GM23338 (cell line): ENCODE results near the gene TNS4. TPM values are rescaled to one million over a fixed set of nuclear protein-coding genes. Genes with fewer than 3 reads are reported as not detected.

Experiments
- ATAC-seq: fragments of 200-7000 bp; cut with Tn5 transposase; 3 replicates; pipeline ENCODE4 v1.9.1; 2020
- DNase-seq: peaks from one replicate; pipeline ENCODE4 v3.0.0-alpha.2; 2015; ENCODE audit warnings: low spot score
- H2AFZ ChIP-seq: fragments of 200-600 bp; sonication (generic); 2 replicates; pipeline ENCODE4 v1.8.0; 2016; ENCODE audit warnings: antibody characterized with exemption, mild to moderate bottlenecking, moderate library complexity
- H3F3A ChIP-seq: fragments of 200-600 bp; sonication (generic); replicated peaks from 2 replicates; pipeline ENCODE4 v1.8.0; 2017; ENCODE audit warnings: antibody characterized with exemption, mixed run types, low read depth
- H3K27ac ChIP-seq: fragments of 200-600 bp; sonication (generic); 2 replicates; pipeline ENCODE4 v1.6.1; 2016; ENCODE audit warnings: low read depth
- H3K27me3 ChIP-seq: fragments of 200-600 bp; sonication (generic); 2 replicates; pipeline ENCODE4 v1.8.0; 2016; ENCODE audit warnings: mild to moderate bottlenecking, mixed run types, moderate library complexity; ENCODE audit not compliant: insufficient read depth
- H3K36me3 ChIP-seq: fragments of 200-600 bp; sonication (generic); 2 replicates; pipeline ENCODE4 v1.8.0; 2016; ENCODE audit warnings: mild to moderate bottlenecking; ENCODE audit not compliant: insufficient read depth
- H3K4me1 ChIP-seq: fragments of 200-600 bp; sonication (generic); 2 replicates; pipeline ENCODE4 v1.8.0; 2016; ENCODE audit warnings: mild to moderate bottlenecking, moderate library complexity; ENCODE audit not compliant: insufficient read depth
- H3K4me2 ChIP-seq: fragments of 200-600 bp; sonication (generic); 2 replicates; pipeline ENCODE4 v1.7.1; 2017; ENCODE audit warnings: mixed run types
- H3K4me3 ChIP-seq: fragments of 200-600 bp; sonication (generic); 2 replicates; pipeline ENCODE4 v1.6.1; 2016; ENCODE audit warnings: mixed run types
- H3K79me2 ChIP-seq: fragments of 200-600 bp; sonication (generic); replicated peaks from 2 replicates; pipeline ENCODE4 v1.8.0; 2017; ENCODE audit warnings: mild to moderate bottlenecking; ENCODE audit not compliant: insufficient read depth
- H3K9me2 ChIP-seq: fragments of 200-600 bp; sonication (generic); 2 replicates; pipeline ENCODE4 v1.8.0; 2017; ENCODE audit not compliant: insufficient read depth
- H4K20me1 ChIP-seq: fragments of 200-600 bp; sonication (generic); replicated peaks from 2 replicates; pipeline ENCODE4 v1.8.0; 2017; ENCODE audit warnings: mild to moderate bottlenecking; ENCODE audit not compliant: insufficient read depth
- H3K27ac Mint-ChIP-seq: 2 replicates; pipeline ENCODE4 v1.8.0; 2020; ENCODE audit warnings: inconsistent platforms, mild to moderate bottlenecking, moderate library complexity, mixed read lengths
- H3K27me3 Mint-ChIP-seq: 3 replicates; pipeline ENCODE4 v1.8.0; 2022; ENCODE audit warnings: low read depth, mild to moderate bottlenecking, moderate library complexity, mixed read lengths, inconsistent platforms; ENCODE audit not compliant: insufficient read depth, poor library complexity
- H3K36me3 Mint-ChIP-seq: 3 replicates; pipeline ENCODE4 v1.8.0; 2021; ENCODE audit warnings: low read depth, mild to moderate bottlenecking, inconsistent platforms, moderate library complexity, mixed read lengths
- H3K4me1 Mint-ChIP-seq: 3 replicates; pipeline ENCODE4 v1.8.0; 2020; ENCODE audit warnings: mild to moderate bottlenecking, inconsistent platforms, mixed read lengths
- H3K4me3 Mint-ChIP-seq: 3 replicates; pipeline ENCODE4 v1.8.0; 2021; ENCODE audit warnings: moderate library complexity, mild to moderate bottlenecking, inconsistent platforms, mixed read lengths
- H3K9me3 Mint-ChIP-seq: 3 replicates; pipeline ENCODE4 v1.8.0; 2020; ENCODE audit warnings: moderate library complexity, mild to moderate bottlenecking, inconsistent platforms, mixed read lengths
- CREB1 ChIP-seq: fragments of 250-450 bp; sonication (Bioruptor Pico); IDR thresholded peaks from 2 replicates; pipeline ENCODE4 v1.5.0; 2020; ENCODE audit warnings: low read depth, mild to moderate bottlenecking, moderate library complexity
- CTCF ChIP-seq, 2 experiments: fragments of 200-600 bp in 1 of 2; sonication (generic) in 1 of 2; conservative IDR thresholded peaks; 2 replicates each; pipeline versions ENCODE4 v1.5.1 to v1.6.1; 2016 to 2017; ENCODE audit warnings: antibody characterized with exemption in 2 of 2, low read depth in 2 of 2, mild to moderate bottlenecking in 2 of 2, moderate library complexity in 1 of 2
- EZH2 ChIP-seq: fragments of 200-600 bp; sonication (generic); IDR thresholded peaks from one replicate; pipeline ENCODE4 v1.8.0; 2017; ENCODE audit warnings: antibody characterized with exemption, mild to moderate bottlenecking, low read depth; ENCODE audit not compliant: unreplicated experiment
- EZH2phosphoT487 ChIP-seq: fragments of 200-600 bp; sonication (generic); IDR thresholded peaks from one replicate; pipeline ENCODE4 v1.8.1; 2018; ENCODE audit warnings: antibody characterized with exemption; ENCODE audit not compliant: unreplicated experiment
- NANOG ChIP-seq: IDR thresholded peaks from 2 replicates; pipeline ENCODE4 v1.6.1; 2016; ENCODE audit warnings: antibody characterized with exemption, borderline replicate concordance
- POLR2AphosphoS5 ChIP-seq: IDR thresholded peaks from 2 replicates; pipeline ENCODE4 v1.6.1; 2016; ENCODE audit warnings: antibody characterized with exemption, low read depth
- REST ChIP-seq: IDR thresholded peaks from one replicate; pipeline ENCODE4 v1.6.1; 2018; ENCODE audit warnings: antibody characterized with exemption; ENCODE audit not compliant: unreplicated experiment
- STAT1 ChIP-seq: IDR thresholded peaks from one replicate; pipeline ENCODE4 v1.6.1; 2016; ENCODE audit warnings: antibody characterized with exemption; ENCODE audit not compliant: unreplicated experiment
- ZNF114 ChIP-seq: fragments of 250-450 bp; sonication (Bioruptor Pico); IDR thresholded peaks from 2 replicates; pipeline ENCODE4 v1.5.0; 2020; ENCODE audit warnings: mild to moderate bottlenecking, moderate library complexity
- polyA plus RNA-seq: library from polyadenylated mRNA; unstranded; fragments of >200 nt; fragmentation: Nextera tagmentation; extraction: Ambion mirVana; gene quantifications from 2 replicates; pipeline ENCODE4 v1.2.1, GENCODE V29; 2016
- total RNA-seq: library from RNA; depleted of rRNA; stranded (reverse); fragments of >200 nt; shearing (Covaris generic); gene quantifications from 2 replicates; pipeline ENCODE4 v1.2.3, GENCODE V29; 2014
- TF ChIP-seq, protein P1 (sequence below): fragments of 250-450 bp; sonication (Bioruptor Pico); IDR thresholded peaks from 2 replicates; pipeline ENCODE4 v1.5.0; 2020; ENCODE audit warnings: mild to moderate bottlenecking, moderate library complexity

Gene TNS4
- total and polyA plus RNA-seq, 2 experiments from 2014 or later: 0.31 to 4.9 TPM

DNA sequence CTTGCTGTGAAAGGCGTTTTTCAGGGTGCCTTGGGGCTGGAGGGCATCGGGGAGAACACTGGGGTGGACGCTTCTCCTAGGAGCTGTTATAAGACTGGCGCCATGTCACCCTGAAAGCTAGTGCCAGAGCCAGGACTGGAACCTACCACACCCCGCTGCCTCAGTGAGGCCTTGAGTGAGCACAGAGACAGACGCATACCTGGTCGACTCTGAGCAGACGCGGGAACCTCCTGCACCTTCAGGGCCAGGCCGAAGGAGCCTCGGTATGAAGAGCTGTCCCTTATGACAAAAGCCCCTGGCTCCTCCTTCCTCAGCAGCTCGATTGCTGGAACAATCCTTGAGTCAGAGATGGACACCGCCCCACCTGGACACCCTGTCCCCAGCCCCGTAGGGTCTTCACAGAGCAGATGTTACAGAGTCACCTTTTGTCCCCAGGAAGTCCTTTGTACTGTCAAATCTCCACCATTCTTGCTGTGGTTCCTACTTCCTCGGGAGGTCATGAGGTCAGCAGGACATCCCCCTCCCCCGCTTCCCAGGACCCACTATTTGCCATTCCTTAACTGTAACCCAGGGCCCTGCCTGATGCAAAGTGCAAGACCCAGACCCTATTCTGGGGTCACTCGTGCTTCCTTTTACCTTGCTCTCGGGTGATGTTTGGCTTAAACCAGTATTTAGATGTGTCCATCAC is 17.0 kb downstream of the TNS4 start:
- Mint-ChIP-seq H3K4me1 (peaks cover 39% of the 10 kb centered on the region), H3K4me3 (no peak overlapping the region), H3K27ac (no peak overlapping the region), H3K27me3 (peaks cover 15% of the 10 kb centered on the region), H3K36me3 (no peaks in the 10 kb centered on the region; the same call in 2 of the 3 replicates), H3K9me3 (peaks cover 2% of the 10 kb centered on the region; the same call in 1 of the 3 replicates)
- Histone ChIP-seq H3K79me2 (no peaks in the 10 kb centered on the region), H3K4me3 (no peak overlapping the region), H3K4me2 (no peak overlapping the region), H3K36me3 (no peaks in the 10 kb centered on the region), H3K27ac (no peak overlapping the region), H4K20me1 (no peaks in the 10 kb centered on the region), H3K4me1 (peaks cover 28% of the 10 kb centered on the region), H3K9me2 (0 out of 2 replicates have a peak, but pooled peaks cover 3% of the 10 kb centered on the region), H2AFZ (no peak overlapping the region), H3F3A (no peaks in the 10 kb centered on the region), H3K27me3 (no peaks in the 10 kb centered on the region)
- DNase-seq: no peak
- TF ChIP-seq EZH2 (no peak), NANOG (no peak), STAT1 (no peak), CTCF (conservative IDR thresholded peaks at IDR 0.05; ENCODE audit: low read depth in 2 of 2) (no peak), CREB1 (CRISPR knock-in tag) (no peak), POLR2AphosphoS5 (no peak), REST (no peak), ZNF114 (no peak), EZH2phosphoT487 (no peak)
- TF ChIP-seq, protein P1, sequence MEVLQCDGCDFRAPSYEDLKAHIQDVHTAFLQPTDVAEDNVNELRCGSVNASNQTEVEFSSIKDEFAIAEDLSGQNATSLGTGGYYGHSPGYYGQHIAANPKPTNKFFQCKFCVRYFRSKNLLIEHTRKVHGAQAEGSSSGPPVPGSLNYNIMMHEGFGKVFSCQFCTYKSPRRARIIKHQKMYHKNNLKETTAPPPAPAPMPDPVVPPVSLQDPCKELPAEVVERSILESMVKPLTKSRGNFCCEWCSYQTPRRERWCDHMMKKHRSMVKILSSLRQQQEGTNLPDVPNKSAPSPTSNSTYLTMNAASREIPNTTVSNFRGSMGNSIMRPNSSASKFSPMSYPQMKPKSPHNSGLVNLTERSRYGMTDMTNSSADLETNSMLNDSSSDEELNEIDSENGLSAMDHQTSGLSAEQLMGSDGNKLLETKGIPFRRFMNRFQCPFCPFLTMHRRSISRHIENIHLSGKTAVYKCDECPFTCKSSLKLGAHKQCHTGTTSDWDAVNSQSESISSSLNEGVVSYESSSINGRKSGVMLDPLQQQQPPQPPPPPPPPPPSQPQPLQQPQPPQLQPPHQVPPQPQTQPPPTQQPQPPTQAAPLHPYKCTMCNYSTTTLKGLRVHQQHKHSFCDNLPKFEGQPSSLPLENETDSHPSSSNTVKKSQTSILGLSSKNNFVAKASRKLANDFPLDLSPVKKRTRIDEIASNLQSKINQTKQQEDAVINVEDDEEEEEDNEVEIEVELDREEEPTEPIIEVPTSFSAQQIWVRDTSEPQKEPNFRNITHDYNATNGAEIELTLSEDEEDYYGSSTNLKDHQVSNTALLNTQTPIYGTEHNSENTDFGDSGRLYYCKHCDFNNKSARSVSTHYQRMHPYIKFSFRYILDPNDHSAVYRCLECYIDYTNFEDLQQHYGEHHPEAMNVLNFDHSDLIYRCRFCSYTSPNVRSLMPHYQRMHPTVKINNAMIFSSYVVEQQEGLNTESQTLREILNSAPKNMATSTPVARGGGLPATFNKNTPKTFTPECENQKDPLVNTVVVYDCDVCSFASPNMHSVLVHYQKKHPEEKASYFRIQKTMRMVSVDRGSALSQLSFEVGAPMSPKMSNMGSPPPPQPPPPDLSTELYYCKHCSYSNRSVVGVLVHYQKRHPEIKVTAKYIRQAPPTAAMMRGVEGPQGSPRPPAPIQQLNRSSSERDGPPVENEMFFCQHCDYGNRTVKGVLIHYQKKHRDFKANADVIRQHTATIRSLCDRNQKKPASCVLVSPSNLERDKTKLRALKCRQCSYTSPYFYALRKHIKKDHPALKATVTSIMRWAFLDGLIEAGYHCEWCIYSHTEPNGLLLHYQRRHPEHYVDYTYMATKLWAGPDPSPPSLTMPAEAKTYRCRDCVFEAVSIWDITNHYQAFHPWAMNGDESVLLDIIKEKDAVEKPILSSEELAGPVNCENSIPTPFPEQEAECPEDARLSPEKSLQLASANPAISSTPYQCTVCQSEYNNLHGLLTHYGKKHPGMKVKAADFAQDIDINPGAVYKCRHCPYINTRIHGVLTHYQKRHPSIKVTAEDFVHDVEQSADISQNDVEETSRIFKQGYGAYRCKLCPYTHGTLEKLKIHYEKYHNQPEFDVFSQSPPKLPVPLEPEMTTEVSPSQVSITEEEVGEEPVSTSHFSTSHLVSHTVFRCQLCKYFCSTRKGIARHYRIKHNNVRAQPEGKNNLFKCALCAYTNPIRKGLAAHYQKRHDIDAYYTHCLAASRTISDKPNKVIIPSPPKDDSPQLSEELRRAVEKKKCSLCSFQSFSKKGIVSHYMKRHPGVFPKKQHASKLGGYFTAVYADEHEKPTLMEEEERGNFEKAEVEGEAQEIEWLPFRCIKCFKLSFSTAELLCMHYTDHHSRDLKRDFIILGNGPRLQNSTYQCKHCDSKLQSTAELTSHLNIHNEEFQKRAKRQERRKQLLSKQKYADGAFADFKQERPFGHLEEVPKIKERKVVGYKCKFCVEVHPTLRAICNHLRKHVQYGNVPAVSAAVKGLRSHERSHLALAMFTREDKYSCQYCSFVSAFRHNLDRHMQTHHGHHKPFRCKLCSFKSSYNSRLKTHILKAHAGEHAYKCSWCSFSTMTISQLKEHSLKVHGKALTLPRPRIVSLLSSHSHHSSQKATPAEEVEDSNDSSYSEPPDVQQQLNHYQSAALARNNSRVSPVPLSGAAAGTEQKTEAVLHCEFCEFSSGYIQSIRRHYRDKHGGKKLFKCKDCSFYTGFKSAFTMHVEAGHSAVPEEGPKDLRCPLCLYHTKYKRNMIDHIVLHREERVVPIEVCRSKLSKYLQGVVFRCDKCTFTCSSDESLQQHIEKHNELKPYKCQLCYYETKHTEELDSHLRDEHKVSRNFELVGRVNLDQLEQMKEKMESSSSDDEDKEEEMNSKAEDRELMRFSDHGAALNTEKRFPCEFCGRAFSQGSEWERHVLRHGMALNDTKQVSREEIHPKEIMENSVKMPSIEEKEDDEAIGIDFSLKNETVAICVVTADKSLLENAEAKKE: no peak
- ATAC-seq: no peak
